ENCODE results near the gene ARSK.

The ARSK gene

DNA sequence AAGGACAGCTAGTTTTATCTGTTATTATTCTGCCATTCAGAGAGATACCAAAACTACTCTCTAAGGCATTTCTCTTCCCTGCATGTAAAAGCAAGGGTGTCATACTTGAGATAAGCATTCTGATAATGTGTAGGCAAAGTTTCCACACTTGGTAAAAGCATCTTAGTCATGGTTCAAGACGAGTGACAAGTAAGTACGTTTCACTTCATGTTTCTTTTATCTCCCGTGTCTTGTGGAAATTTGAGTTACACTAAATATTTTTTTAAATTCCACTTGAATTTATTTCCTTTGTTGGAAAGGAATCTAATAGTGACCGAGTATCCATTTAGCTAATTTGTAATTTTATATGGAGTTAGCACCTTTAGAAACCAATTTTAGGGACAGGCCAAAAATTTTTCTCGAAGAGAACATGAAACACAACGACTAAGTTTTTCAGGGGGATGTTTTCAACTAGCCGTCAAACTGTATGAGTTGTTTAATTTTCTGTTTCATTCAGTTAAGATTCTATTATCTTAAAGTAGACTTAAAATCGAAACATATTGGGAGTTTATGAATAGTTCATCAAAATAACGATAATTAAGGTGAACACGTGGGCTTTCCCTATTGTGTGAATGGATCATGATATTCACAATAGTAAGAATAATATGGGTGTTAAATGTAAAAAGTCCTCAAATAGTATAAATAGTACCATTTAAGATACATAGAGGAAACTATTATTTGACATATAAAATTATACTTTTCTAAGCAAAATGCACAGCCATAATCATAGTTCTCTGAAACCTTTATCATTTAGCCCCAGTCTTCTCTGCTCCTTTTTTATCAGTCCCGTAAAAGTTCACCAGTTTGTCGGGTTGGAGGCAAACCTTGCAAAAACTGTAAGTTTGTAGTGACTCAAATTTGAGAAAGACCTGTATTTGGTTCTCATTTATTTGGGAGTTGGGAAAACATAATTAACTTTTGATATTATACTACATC is 93.3 kb downstream of the ARSK start:
- DNase-seq (ENCODE audit: low read depth in 2 of 2): no peak

GRCh38 chr5:95649274-95649673 is 94.4 kb downstream of the ARSK start:
- no peak for DNase-seq (ENCODE audit: low read depth in 2 of 2)

DNA sequence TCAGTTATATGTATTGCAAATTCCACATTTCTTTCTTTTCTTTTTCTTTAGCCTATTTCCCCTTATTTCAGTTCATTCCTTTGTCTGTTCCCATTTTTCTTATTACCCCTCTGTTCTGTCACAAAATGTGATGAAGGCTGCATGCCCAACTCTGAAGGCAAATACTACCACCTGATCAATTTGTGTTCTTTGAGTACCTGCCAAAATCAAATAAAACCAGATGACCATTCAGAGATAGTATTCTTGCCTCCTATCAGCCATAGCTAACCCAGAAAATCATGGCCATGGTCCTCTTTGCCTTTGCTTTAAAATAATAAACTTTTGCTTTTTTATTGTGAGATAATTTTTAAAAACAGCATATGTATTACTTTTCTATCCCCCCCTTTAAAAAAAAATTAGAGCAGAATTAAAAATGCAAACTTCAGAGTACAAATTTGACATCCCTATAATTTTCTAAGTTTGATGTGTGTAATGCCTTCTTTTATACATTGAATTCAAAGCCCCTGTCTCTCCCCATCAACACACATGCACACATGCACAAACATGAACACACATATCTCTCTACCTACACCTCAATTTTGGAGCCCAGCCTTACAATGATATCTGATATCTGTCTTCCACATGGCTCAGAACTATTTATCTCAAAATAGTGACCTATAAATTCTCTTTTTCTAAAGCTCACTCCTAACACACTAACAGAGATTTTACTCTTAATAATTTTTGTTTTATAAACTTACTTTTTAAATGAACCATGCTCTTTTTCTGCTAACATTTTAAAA is 95.1 kb downstream of the ARSK start:
- no peak for DNase-seq (ENCODE audit: low read depth in 2 of 2)

DNA sequence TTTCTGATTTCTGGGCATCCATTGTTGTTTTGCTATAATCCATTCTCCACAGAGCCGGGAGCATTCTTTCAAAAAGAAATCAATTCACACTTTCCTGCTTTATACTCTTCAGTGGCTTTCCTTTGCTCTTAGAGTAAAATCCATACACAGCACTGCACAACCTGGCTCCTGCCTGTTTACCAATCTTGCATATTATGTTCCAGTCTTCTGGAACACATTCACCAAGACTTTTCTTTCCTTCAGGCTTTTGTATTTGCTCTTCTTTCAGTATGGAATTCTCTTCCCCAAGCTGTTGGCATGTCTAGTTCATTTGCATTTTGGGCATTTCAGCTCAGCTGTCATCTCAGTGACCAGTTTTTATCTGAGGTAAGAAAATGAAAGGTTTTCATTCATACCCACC is 97.9 kb downstream of the ARSK start:
- DNase-seq (ENCODE audit: low read depth in 2 of 2): no peak

GRCh38 chr5:95654196-95654595 is 99.3 kb downstream of the ARSK start:
- DNase-seq (ENCODE audit: low read depth in 2 of 2): no peak
